Stimulated activated CD8-positive, alpha-beta memory T cell treated with anti-CD3 and anti-CD28 coated beads, Interleukin-12 subunit alpha, Interleukin-12 subunit beta, amount 100 ng/mL, for 24 hours (primary cell): ENCODE data around the gene CCR6.
"Not testable (repeated sequence)": the region's sequence is repeated elsewhere in the genome, so short reads cannot be mapped to it uniquely, and the experiment has no call there.

Experiments
- DNase-seq: peaks from one replicate; pipeline ENCODE4 v3.0.0-alpha.2; 2020; ENCODE audit errors: extremely low read depth

CCR6 gene

GRCh38 chr6:167172011-167172410 lies 49.1 kb downstream of the CCR6 start:
- not testable (repeated sequence) for DNase-seq

GRCh38 chr6:167177271-167177670 lies 54.4 kb downstream of the CCR6 start:
- not testable (repeated sequence) for DNase-seq

- not testable (repeated sequence) for DNase-seq
These were observed 56.2 kb downstream of the CCR6 start for GRCh38 chr6:167178896-167179655.

DNA sequence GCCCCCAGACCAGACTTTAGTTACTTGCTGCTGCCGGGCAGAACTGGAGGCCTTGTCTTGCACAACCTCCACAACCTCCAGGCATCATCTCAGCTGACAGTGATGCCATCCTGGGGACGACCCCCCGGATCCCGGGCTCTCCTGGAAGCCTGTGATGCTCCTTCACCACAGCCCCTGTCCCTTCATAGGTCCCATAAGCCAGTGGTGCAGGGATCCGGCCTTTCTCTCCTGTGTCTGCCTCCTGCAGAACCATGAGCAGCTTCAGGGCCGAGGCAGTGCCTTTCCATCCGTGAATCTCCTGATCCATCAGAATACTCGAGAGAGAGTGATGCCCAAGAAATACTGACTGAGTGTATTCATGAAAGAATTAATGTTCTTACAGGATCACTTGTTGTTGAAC lies 57.2 kb downstream of the CCR6 start:
- DNase-seq, result not testable (repeated sequence)

GRCh38 chr6:167181351-167181750 lies 58.5 kb downstream of the CCR6 start:
- not testable (repeated sequence) for DNase-seq

- DNase-seq, result not testable (repeated sequence)
These were observed 60.0 kb downstream of the CCR6 start for GRCh38 chr6:167182913-167183314.

- not testable (repeated sequence) for DNase-seq
These were observed 62.2 kb downstream of the CCR6 start for GRCh38 chr6:167185101-167185500.

DNA sequence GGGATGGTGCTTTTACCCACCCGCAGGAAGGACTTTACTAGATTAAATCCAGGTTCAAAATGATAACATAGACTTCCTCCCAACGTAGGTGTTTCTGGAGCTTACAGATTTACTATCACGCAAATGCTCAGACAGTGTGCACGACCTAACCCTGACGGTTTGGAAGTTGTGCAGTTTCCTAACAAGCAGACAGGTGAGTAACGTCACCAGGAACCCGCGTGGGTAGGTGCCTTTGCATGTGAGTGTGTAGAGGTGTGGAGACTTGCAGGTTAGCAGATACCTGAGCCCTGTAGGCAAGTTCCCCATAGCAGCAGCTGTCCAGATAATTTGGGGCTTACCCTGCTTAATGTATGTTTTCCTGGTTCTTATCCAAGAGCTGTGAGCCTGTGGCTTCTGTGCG lies 64.4 kb downstream of the CCR6 start:
- not testable (repeated sequence) for DNase-seq
